GM18498 (cell line): ENCODE data around the gene RPTOR.

ENCODE experiments used
- ATAC-seq: cut with Tn5 transposase; IDR thresholded peaks from one replicate; pipeline ENCODE4 v1.9.1; 2021; ENCODE audit warnings: mild to moderate bottlenecking, moderate library complexity; ENCODE audit not compliant: unreplicated experiment

Gene RPTOR

GRCh38 chr17:80663781-80664206, 119.2 kb downstream of the RPTOR start:
- no peak for ATAC-seq

- no peak for ATAC-seq
These were observed 119.7 kb downstream of the RPTOR start for GRCh38 chr17:80664217-80664790.

- no peak for ATAC-seq
These were observed 121.2 kb downstream of the RPTOR start for GRCh38 chr17:80665792-80666191.

- ATAC-seq: no peak
These were observed 122.2 kb downstream of the RPTOR start for GRCh38 chr17:80666867-80667266.

GRCh38 chr17:80667462-80668277, 123.0 kb downstream of the RPTOR start:
- no peak for ATAC-seq

GRCh38 chr17:80668375-80669148, 123.9 kb downstream of the RPTOR start:
- no peak for ATAC-seq

- no peak for ATAC-seq
These were observed 126.6 kb downstream of the RPTOR start for GRCh38 chr17:80671039-80671824.

GRCh38 chr17:80671825-80672110, 127.1 kb downstream of the RPTOR start:
- no peak for ATAC-seq

- no peak for ATAC-seq
These were observed 128.7 kb downstream of the RPTOR start for GRCh38 chr17:80673152-80673920.

GRCh38 chr17:80675438-80676095, 130.9 kb downstream of the RPTOR start:
- ATAC-seq: no peak

- no peak for ATAC-seq
These were observed 131.4 kb downstream of the RPTOR start for GRCh38 chr17:80676096-80676466.

- ATAC-seq: no peak
These were observed 131.9 kb downstream of the RPTOR start for GRCh38 chr17:80676564-80676963.

GRCh38 chr17:80677214-80677756, 132.6 kb downstream of the RPTOR start:
- ATAC-seq: no peak

GRCh38 chr17:80679816-80680215, 135.2 kb downstream of the RPTOR start:
- ATAC-seq: no peak

GRCh38 chr17:80681215-80681614, 136.6 kb downstream of the RPTOR start:
- ATAC-seq: no peak

- ATAC-seq: no peak
These were observed 137.7 kb downstream of the RPTOR start for GRCh38 chr17:80682372-80682771.

GRCh38 chr17:80683625-80684104, 139.0 kb downstream of the RPTOR start:
- no peak for ATAC-seq

GRCh38 chr17:80687839-80688238, 143.2 kb downstream of the RPTOR start:
- no peak for ATAC-seq

- no peak for ATAC-seq
These were observed 144.5 kb downstream of the RPTOR start for GRCh38 chr17:80689129-80689619.
